GM10266 (cell line): ENCODE results near the gene PRPF40B.

Source experiments
- DNase-seq: peaks from one replicate; pipeline ENCODE4 v3.0.0; 2012; ENCODE audit errors: extremely low spot score
- TF ChIP-seq, protein P1 (sequence below): IDR thresholded peaks from 2 replicates; pipeline ENCODE4 v1.5.1; 2012; ENCODE audit warnings: mild to moderate bottlenecking, low read depth; ENCODE audit not compliant: control insufficient read depth, insufficient read depth; ENCODE audit errors: missing control alignments

Gene PRPF40B

GRCh38 chr12:49667325-49668090 is 44.1 kb downstream of the PRPF40B start:
- TF ChIP-seq, protein P1, sequence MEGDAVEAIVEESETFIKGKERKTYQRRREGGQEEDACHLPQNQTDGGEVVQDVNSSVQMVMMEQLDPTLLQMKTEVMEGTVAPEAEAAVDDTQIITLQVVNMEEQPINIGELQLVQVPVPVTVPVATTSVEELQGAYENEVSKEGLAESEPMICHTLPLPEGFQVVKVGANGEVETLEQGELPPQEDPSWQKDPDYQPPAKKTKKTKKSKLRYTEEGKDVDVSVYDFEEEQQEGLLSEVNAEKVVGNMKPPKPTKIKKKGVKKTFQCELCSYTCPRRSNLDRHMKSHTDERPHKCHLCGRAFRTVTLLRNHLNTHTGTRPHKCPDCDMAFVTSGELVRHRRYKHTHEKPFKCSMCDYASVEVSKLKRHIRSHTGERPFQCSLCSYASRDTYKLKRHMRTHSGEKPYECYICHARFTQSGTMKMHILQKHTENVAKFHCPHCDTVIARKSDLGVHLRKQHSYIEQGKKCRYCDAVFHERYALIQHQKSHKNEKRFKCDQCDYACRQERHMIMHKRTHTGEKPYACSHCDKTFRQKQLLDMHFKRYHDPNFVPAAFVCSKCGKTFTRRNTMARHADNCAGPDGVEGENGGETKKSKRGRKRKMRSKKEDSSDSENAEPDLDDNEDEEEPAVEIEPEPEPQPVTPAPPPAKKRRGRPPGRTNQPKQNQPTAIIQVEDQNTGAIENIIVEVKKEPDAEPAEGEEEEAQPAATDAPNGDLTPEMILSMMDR = no peak

GRCh38 chr12:49669796-49670195 is 46.4 kb downstream of the PRPF40B start:
- TF ChIP-seq, protein P1 = no peak
- DNase-seq = no peak

More at GRCh38 chr12:49667325-49668090, 44.1 kb downstream of the PRPF40B start:
- no peak for DNase-seq

DNA sequence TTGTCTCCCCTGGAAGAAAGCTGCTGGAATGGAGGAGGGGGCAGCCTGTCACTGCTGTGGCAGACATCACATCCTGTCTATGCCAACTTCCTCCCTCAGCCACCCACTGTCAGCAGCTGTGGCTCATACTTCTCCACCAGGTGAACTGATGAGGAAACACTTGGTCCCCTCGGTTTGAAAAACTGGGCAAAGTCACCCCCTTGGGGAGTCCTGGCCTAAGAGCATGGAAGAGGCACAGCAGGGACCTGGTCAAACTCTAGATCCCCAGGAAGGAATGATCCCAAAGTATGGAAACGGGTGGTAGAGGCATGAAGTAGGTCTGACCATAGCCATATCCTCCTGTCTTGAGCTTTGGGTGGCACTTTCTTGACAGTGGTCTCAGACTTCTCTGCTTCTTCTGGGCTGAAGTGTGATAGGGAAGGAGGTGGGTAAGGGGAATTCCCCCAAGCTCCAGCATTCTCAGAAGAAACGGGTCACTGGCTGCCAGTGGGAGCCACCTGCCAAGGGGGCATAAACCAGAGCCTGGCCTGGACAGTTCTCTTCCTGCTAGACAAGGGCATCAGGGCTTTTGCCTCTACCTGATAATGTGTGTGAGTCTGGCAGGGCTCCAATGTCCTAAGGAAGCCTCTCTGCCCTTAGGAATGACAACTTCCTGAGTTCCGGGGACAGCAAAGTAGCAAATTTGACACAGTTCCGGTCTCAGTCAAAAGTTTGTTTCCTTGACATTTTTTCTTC is 47.8 kb downstream of the PRPF40B start:
- TF ChIP-seq, protein P1 = no peak
- DNase-seq = no peak

GRCh38 chr12:49672301-49673217 is 49.2 kb downstream of the PRPF40B start:
- TF ChIP-seq, protein P1 = no peak
- DNase-seq = no peak

DNA sequence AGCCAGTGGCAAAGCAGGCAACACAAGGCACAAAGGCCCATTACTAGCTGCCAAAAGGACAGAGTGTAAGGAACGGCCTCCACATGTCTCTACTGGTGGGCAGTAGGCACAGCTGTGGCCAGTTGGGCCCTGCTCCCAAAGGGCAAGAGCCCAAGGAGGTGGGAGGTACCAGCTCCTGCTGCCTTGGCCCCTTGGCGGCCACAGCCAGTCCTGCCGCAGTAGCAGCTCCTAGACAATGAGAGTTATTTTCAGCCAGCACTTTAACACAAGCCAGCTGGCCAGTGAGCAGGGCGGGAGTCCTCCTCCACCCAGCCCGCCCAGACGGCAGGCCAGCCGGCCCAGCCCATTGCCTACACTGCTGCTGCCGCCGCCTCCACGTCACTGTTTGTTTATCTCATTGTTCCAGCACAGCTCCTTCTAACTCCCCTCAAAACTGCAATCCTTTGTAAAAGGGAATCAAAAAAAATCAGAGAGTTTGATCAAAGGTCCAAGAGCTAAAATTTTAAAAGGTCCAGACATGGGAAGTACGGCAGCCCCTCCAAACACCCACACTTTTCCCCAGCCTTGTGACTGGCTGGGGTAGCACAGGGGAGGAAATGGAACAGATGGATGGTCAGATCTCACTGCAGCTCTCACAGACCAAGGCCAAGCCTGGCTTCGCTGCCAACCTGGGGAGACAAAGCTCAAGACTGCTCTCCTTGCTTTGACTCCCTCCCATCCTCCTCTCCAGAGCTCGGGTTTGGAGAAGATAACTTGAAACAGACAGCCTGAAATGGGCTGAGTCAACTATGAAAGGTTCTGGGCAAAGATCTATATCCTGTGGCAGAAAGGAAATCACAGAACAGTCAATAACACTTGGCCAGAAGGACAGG is 50.3 kb downstream of the PRPF40B start:
- no peak for DNase-seq
- TF ChIP-seq, protein P1 = no peak

DNA sequence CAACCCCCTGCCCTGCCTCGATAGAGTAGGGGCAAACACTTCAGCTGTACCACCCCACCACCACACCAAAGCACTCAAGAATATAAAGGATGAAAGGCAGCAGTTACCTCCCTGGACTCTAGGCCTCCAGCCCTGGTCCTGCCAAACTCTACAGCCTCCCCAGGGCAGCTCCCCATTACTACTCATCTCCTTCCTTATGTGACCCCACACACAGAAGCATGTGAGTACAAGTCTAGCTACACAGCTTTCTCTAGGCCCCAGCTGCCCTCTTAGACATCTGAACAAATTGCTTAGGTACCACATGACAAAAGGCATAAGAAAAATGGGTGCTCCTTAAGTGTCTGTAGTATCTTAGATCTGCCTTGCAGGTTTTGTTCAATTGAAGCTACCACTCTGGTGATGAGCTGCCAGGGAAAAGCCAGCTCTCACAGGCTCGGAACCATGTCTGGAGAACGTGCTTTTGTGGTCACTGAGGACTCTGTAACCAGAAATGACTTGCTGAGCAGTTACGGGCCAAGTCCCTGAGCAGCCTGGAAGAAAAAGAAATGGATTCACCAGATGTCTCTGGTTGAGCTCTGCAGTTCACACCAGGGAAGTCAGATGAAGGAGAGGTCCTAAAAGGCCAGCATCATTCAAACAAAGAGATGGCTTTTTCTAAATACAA is 51.1 kb downstream of the PRPF40B start:
- DNase-seq = no peak
- TF ChIP-seq, protein P1 = no peak
